Measurements from ENCODE around the gene GPSM1.
"Not testable (repeated sequence)": the region's sequence is repeated elsewhere in the genome, so short reads cannot be mapped to it uniquely, and the experiment has no call there.

The GPSM1 gene

GRCh38 chr9:136347472-136348256 lies 20.3 kb downstream of the GPSM1 start:
- DNase-seq: no peak

- no peak for DNase-seq
Observed at GRCh38 chr9:136348691-136349090, 21.4 kb downstream of the GPSM1 start.

- no peak for DNase-seq
Observed at GRCh38 chr9:136349546-136349945, 22.2 kb downstream of the GPSM1 start.

- no peak for DNase-seq
Observed at GRCh38 chr9:136351252-136351800, 24.0 kb downstream of the GPSM1 start.

- not testable (repeated sequence) for DNase-seq
Observed at GRCh38 chr9:136351868-136352267, 24.5 kb downstream of the GPSM1 start.

- peak; percentile 73 for DNase-seq
Observed at GRCh38 chr9:136352682-136353081, 25.3 kb downstream of the GPSM1 start.

GRCh38 chr9:136353088-136353487 lies 25.7 kb downstream of the GPSM1 start:
- DNase-seq: no peak

GRCh38 chr9:136353757-136354488 lies 26.6 kb downstream of the GPSM1 start:
- no peak for DNase-seq

- no peak for DNase-seq
Observed at GRCh38 chr9:136354592-136355085, 27.3 kb downstream of the GPSM1 start.

GRCh38 chr9:136355616-136356557 lies 28.5 kb downstream of the GPSM1 start:
- DNase-seq: no peak

GRCh38 chr9:136357202-136357725 lies 29.9 kb downstream of the GPSM1 start:
- DNase-seq: no peak

- DNase-seq: no peak
Observed at GRCh38 chr9:136358016-136358415, 30.7 kb downstream of the GPSM1 start.

GRCh38 chr9:136358888-136359287 lies 31.5 kb downstream of the GPSM1 start:
- no peak for DNase-seq

GRCh38 chr9:136359774-136360718 lies 32.7 kb downstream of the GPSM1 start:
- no peak for DNase-seq

GRCh38 chr9:136361047-136361753 lies 33.9 kb downstream of the GPSM1 start:
- DNase-seq: no peak

GRCh38 chr9:136361754-136362449 lies 34.6 kb downstream of the GPSM1 start:
- DNase-seq: no peak

GRCh38 chr9:136362450-136362784 lies 35.1 kb downstream of the GPSM1 start:
- no peak for DNase-seq

GRCh38 chr9:136363106-136363948 lies 36.0 kb downstream of the GPSM1 start, which contains the start of gene DNLZ:
TSS of gene DNLZ (minus strand) at chr9:136363744. CDS start at chr9:136363714, 30 bp downstream.
- DNase-seq: peak; percentile 78
